DMS53 (cell line): ENCODE data around the gene NRN1.
A peak's percentile ranks its signal among the peaks of the same experiment; 100 is the strongest.
"Not testable (repeated sequence)": the region's sequence is repeated elsewhere in the genome, so short reads cannot be mapped to it uniquely, and the experiment has no call there.

Experiments
- DNase-seq: peaks from one replicate; lab custom pipeline; 2025; lab: John Stamatoyannopoulos, UW

The NRN1 gene

GRCh38 chr6:5981126-5982026, 25.3 kb downstream of the NRN1 start:
- DNase-seq, result no peak

DNA sequence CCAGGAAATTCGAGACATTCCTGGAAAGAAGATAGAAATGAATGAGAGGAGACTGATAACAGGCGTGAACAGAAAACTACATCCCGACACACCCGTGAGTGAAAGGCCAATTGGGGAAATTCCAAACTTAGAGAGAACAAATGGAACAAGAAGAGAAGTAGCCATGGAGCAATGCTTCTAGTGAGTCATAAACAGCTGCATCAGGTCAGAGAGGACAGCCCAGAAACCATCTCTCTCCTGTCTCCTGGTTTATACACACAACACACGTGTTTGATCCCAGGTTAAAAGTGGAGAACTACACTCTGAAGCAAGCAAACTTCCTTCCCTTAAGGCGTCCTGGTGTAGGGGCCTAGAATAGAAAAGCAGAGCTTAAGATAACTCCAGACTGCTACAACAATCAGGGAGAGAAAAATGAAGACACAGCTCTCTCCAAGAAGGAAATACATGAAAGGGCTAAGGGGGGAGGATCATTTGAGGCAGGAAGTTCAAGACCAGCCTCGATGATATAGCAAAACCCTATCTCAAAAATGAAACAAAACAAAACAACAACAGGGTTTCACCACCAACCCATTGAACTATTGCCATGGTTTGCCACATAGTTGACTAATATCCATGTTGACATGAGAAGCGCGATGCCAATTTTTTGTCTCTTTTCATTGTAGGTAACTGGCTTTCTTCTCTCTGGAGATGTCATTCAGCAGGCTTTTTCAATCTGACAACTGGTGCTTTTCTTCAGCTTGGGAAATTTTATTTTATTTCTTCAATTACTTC, 26.9 kb downstream of the NRN1 start:
- no peak for DNase-seq

DNA sequence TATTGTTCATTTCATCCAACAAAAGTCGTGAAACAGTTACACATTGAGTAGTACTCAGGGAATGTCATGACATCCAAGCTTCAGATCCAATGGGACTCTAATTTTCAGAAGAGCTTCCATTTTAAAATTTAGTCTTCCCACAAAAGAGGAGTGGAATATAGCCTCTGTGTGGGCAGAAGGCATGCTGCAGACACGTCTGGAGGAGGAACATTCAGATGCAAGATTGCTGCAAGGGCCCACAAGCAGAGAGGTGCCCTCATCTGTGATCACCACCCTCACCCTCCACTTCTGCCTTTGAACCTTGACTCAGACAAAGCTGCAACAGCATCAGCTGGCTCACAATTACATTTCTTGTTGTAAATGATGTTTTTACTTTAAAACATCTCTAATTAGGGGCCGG, 29.9 kb downstream of the NRN1 start:
- DNase-seq, result no peak

DNA sequence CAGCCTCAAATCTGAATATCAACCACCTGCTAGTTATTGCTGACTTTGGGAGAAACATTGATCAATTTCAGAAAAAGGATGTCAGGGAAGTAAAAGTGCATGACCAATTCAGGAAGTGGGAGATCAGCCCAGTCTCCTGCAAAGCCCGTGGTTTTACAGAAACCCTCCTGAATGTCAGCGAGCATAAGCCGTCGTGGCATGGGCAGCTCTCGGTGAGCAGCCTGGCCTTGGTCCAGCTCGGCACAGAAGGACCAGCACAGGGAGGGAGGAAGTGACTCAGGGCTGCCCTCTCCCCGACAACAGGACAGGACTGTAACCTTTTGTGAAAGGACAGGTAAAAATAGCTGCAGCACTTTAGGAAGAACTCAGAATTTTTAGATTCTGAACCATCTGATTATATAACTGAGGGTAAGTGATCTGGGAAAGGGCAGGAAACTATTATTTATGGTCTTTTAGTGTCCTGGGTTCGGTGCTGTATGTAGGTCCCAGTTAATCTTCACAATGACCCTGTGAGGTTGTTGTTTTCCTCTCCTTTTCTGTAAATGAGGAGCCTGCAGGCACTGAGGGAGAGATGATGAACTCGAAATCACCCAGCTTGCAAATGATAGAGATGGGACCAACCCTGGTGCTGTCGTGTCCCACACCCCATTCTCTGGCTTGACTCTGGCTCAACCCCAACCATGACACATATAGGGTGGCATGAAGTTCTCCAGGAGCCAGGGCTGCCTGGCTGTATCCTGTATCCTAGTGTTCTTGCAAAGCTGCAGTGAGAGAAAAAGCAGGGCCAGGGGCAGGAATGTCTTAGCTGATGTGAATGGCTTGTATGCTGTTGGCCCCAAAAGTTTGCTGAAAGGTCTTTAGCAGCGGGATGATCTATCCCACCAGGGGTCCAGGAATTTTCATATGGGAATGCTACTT, 37.6 kb downstream of the NRN1 start:
- peak; percentile 76 for DNase-seq

DNA sequence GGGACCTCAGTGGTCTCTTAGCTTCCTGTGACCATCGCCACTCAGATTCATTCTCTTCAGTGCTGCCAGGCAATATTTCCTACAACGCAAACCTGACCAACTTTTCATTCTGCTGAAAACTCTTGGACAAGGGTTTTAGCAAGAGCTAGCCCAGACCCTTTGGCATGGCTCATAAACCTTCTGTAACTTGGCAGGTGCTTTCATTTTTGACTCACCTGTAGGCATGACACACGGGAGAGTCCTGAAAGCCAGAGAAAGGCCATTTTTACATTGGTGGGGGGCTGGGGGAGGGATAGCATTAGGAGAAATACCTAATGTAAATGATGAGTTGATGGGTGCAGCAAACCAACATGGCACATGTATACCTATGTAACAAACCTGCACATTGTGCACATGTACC, 38.7 kb downstream of the NRN1 start:
- not testable (repeated sequence) for DNase-seq

- no peak for DNase-seq
Measured at GRCh38 chr6:5967594-5967993, 39.1 kb downstream of the NRN1 start.

DNA sequence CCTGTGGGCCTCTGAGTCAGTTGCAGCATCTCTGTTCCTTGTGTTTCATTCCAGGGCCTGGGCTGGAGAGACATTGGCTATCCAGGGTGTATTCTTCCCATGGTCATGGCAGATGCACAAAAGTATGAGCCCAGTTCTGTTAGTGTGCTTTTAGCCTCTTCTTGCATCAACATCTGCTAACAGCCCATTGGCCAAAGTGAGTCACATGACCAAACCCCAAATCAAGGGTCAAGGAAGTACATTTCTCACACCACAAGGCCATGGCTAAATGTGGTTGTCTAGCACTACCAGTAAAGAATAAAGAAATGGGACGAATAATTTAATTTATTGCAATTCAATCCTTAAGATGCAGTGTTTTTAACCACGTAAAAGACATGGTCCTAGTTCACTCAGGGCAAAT, 43.9 kb downstream of the NRN1 start:
- no peak for DNase-seq

- no peak for DNase-seq
Measured at GRCh38 chr6:5961836-5962235, 44.9 kb downstream of the NRN1 start.

DNA sequence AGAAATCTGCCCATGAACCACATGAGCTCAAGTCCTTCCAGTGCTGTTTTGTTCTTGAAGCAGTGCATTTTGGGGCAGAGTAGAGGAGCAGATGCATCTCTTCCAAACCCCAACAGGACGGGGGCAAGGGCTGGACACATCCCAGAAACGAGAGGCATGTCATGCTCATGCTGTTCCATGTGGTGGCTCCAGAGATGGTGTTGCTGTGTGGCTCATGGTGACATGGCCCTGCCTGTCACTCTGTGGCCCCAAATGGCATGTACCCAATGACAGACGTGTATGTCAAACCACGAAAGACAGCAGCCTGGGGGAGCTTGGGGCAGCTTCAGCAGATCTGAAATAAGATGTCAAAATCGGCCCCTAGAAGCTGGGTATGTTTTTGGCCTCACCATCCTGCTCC, 46.3 kb downstream of the NRN1 start:
- no peak for DNase-seq

DNA sequence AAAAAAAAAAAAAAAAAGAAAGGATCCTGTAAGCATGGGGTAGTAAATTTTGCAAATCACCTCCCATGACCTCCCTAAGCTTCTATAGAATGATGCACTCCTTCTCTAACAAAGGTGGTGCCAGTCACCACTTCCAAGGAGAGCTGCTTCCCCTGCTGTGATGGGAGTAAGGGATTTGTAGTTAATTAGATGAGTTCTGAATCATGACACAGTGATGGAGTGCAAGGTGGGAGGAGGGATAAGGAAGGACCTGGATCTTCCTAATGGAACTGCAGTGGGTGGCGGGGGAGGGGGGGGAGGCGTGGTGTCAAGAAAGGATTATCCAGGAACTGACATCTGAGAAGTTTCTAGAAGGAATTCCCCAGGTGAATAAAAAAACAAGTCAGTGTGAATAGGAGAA, 47.8 kb downstream of the NRN1 start:
- DNase-seq, result no peak

GRCh38 chr6:5956939-5957338, 49.8 kb downstream of the NRN1 start:
- DNase-seq, result no peak

DNA sequence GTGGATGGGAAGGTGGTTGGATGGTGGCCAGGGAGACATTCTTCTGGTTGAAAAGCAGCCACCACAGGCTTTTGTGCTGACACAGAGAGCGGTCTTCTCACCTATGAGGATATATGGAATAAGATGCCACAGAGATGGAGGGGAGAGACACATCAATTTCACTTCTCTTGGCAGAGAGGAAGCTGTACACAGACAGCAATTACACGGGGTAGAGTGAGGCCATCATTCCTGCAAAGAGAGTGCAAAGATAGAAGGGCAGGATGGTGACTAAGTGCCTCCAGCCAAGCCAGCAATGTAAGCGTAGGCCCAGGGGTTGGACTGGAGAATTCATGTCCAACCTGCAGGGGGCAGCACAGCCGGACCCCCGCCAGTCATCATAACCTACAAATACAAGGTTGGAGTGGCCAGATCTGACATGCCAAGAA, 56.4 kb downstream of the NRN1 start:
- peak; percentile 43 for DNase-seq
